GM12878 (cell line): ENCODE data around the gene TRABD2B.

Experiments
- CTCF ChIP-seq, 3 experiments: IDR thresholded peaks in 2 of 3; conservative IDR thresholded peaks in 1 of 3; 2 replicates each; pipeline ENCODE4 v1.5.1; 2011; ENCODE audit warnings: low read depth in 3 of 3, low read length in 3 of 3, mild to moderate bottlenecking in 3 of 3, control low read depth in 2 of 3, moderate library complexity in 2 of 3, inconsistent platforms in 1 of 3, mixed read lengths in 1 of 3; ENCODE audit not compliant: control insufficient read depth in 2 of 3, insufficient read depth in 1 of 3; ENCODE audit errors: extremely low read depth in 1 of 3
- EP300 ChIP-seq, 2 experiments: fragments of 150-350 bp in 1 of 2; IDR thresholded peaks; 2 replicates each; pipeline ENCODE4 v1.6.1; 2011 to 2012; ENCODE audit warnings: low read depth in 2 of 2, low read length in 2 of 2, borderline replicate concordance in 1 of 2, improper control_type of control experiment in 1 of 2, inconsistent platforms in 1 of 2; ENCODE audit not compliant: control insufficient read depth in 1 of 2
- FOS ChIP-seq: IDR thresholded peaks from 3 replicates; pipeline ENCODE4 v1.6.1; 2011; ENCODE audit warnings: borderline replicate concordance; ENCODE audit not compliant: insufficient read length; ENCODE audit errors: extremely low read depth
- NFYB ChIP-seq: IDR thresholded peaks from 2 replicates; pipeline ENCODE4 v1.6.1; 2011; ENCODE audit warnings: low read depth, mild to moderate bottlenecking, low read length, improper control_type of control experiment, moderate library complexity; ENCODE audit not compliant: insufficient read depth
- NRF1 ChIP-seq: conservative IDR thresholded peaks from 2 replicates; pipeline ENCODE4 v1.6.1; 2011; ENCODE audit warnings: mild to moderate bottlenecking, low read depth, low read length, improper control_type of control experiment
- PAX8 ChIP-seq: fragments of 450-650 bp; IDR thresholded peaks from 2 replicates; pipeline ENCODE4 v1.6.1; 2017; ENCODE audit warnings: mild to moderate bottlenecking, moderate library complexity
- POLR2A ChIP-seq: IDR thresholded peaks from 2 replicates; pipeline ENCODE4 v1.6.1; 2011; ENCODE audit warnings: low read depth, mild to moderate bottlenecking, low read length
- ZBED1 ChIP-seq: IDR thresholded peaks from 2 replicates; pipeline ENCODE4 v1.6.1; 2016; ENCODE audit warnings: borderline replicate concordance

- TF ChIP-seq PAX8, result no peak
- TF ChIP-seq NFYB, result no peak
- no peak for TF ChIP-seq POLR2A
- no peak for TF ChIP-seq FOS
- no peak for TF ChIP-seq CTCF (IDR thresholded peaks at IDR 0.05 in 2 of 3, conservative IDR thresholded peaks at IDR 0.05 in 1 of 3; ENCODE audit: control insufficient read depth in 2 of 3, extremely low read depth in 1 of 3, insufficient read depth in 1 of 3, low read depth in 3 of 3, low read length in 3 of 3)
- no peak for TF ChIP-seq NRF1
- no peak for TF ChIP-seq EP300 (IDR thresholded peaks at IDR 0.05; ENCODE audit: borderline replicate concordance in 1 of 2, control insufficient read depth in 1 of 2, low read depth in 2 of 2, low read length in 2 of 2)
- TF ChIP-seq ZBED1, result no peak
Measured at GRCh38 chr1:47918257-47918867, 78.8 kb downstream of the TRABD2B start.
